SK-N-DZ (cell line): ENCODE measurements around the gene ORC5.
A peak's percentile ranks its signal among the peaks of the same experiment; 100 is the strongest.

Experiments
- DNase-seq: peaks from one replicate; pipeline ENCODE4 v3.0.0-alpha.2; 2015; ENCODE audit warnings: low spot score

ORC5 gene

DNA sequence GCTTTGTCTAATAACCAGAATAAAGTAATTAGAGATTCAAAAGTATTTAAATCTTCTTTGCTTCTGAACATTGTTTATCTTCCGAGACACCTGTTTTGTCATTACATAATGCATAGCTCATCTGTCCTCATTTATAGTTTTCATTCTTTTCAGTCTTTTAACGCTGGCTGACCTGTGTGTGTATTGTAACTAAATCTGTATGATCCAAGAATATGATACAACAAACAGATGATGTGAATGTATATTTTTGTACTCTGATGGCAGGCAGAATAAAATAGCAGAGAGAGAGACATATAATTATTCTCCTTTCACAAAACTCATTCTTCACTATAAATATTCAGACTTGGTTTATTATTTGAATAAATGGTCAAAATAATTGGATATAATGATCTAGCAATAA lies 80.6 kb downstream of the ORC5 start:
- DNase-seq = no peak

GRCh38 chr7:104126411-104126841 lies 81.4 kb downstream of the ORC5 start:
- peak; percentile 62 for DNase-seq

DNA sequence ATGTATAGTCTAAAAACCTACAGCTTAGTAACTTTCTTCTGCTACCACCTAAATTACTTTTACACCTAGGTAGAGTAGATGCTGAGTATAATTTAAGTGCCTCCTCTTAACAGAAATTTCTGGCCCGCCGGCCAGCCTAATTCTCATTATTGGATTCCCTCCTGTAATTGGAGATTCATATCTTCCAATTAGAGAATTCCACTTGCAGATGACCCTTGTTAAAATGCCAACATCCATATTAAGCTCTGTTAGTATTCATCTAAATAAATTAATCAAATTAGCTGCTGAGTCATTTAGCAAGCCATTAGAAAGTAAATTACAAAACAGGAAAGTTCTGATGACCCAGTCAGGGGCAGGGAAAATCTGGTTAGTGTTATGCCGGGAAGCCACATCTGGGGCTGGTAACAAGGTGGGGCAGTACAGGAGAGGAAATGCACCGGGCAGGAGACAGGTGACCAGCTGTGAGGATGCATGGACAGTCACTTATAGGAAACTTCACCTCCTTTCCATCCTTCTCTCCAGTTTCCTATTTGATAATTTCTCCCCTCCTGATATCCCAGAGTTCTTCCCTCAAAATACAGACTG lies 82.8 kb downstream of the ORC5 start:
- peak; percentile 34 for DNase-seq

GRCh38 chr7:104124469-104124868 lies 83.3 kb downstream of the ORC5 start:
- DNase-seq = peak; percentile 48

DNA sequence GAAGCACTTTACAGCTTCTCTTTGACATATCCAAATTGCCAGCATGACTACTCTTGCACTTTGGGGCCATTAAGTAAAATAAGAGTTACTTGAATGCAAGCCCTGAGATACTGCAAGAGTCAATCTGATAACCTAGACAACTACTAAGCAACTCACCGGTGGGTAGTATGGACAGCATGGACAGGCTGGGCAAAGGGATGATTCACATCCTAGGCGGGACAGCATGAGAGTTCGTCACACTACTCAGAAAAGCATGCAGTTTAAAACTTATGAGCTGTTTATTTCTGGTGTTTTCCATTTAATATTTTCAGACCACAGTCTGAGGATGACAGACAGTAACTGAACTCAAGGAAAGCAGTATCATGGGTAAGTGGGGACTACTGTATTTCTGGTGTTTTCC lies 84.0 kb downstream of the ORC5 start:
- DNase-seq = no peak

DNA sequence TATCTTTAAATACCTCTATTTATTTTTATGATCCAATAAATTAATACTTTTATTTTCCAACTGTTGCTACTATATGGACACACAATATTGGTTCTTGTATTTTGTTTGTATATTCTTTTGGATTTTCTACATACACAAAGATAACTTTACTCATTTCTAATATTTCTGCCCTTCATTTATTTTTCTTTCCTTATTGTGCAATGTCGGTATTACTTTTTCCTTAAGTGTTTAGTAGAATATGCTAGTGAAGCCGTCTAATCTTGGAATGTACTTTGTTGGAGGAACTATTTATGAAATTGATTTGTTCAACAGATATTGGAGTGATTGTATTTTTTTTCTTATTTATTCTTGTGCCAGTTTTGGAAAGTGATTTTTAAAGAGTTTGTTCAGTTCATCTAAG lies 94.0 kb downstream of the ORC5 start:
- no peak for DNase-seq

DNA sequence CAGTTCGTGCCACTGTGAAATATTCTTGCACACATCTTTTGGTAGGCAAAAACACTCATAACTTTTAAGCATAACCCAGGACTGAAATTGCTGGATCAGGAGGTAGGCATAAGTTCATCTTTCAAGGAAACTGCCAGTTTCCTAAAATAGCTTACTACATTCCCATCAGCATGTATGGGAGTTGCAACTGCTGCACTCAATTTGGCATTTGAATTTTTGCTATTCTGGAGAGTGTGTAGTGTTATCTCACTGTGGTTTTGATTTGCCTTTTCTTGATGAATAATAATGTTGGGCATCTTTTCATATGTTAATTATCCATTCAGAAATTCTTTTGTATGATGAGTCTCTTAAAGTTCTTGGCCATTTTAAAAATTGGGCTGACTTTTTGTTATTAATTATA lies 95.2 kb downstream of the ORC5 start:
- DNase-seq = no peak

DNA sequence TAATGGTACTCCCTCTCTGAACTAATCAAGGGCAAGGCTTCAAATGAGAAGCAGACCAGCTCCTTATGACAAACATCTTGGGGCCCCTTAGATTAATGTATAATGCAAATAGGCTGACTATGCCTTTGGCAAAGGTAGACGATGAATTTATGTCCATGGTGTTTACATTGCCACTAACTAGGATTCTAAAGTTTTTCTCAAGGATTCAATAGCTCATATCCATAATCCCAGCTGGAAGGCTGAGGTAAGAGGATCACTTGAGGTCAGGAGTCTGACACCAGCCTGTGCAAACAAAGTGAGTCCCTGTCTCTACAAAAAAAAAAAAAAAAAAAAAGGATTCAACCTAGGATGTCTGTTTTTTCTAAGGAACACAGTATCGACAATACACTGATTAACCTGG lies 96.5 kb downstream of the ORC5 start:
- no peak for DNase-seq

- DNase-seq = peak; percentile 8
These were observed 101.5 kb downstream of the ORC5 start for GRCh38 chr7:104106108-104106905.

DNA sequence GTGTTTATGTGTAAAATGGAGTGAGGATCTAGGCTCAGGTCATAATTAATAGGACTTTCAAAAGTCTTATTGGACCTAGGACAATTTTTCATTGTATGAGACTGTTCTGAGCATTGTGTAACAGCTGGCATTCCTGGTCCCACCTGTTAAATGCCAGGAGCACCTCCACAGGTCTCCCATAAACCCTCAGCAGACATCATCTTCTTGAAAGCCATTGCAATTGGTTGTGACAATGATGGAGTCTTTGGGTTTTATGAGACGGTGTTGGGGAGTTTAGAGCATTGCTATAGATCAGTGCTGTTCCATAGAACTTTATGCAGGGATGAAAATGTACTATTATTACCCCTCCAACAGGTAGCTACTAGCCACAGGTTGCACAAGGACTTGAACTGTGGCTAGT lies 108.9 kb downstream of the ORC5 start:
- DNase-seq = no peak

DNA sequence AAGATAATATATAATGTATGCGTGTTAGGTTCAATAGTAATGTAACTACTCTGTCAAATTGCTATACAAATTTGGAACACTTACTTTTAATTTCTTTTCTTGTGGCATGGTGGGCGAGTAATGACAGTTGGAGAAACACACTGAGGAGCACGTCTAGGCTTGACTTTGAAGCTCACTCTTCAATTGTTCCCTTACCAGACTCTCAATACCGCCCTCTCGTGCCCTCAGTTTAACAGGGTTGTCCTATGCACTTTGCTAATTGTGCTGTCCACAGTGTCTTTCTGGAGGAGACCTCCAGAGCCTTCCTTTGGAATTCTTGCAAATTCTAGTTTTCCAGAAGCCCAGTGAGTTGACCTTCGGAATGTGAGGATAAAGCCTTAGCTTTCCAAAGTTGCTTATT lies 111.1 kb downstream of the ORC5 start:
- DNase-seq = peak; percentile 35

DNA sequence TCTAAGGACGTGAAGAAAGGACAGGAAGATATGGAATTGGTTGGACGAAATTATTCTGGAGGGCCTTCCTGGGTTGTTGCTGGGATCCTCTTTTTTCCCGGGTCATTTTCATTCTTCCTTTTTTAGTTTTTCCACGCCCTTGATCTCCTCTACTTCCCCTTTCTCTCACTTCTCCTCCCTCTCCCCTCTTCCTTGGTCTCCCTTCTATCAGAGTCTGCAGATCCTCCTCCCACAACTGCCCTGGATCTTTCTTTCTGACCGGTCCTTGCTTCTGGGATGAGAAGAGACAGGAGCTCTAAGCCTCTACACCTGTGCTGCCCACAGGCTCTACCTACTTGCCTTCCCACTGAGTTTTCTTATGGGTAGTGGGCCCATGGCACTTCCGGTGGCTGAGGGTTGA lies 114.7 kb downstream of the ORC5 start:
- no peak for DNase-seq

DNA sequence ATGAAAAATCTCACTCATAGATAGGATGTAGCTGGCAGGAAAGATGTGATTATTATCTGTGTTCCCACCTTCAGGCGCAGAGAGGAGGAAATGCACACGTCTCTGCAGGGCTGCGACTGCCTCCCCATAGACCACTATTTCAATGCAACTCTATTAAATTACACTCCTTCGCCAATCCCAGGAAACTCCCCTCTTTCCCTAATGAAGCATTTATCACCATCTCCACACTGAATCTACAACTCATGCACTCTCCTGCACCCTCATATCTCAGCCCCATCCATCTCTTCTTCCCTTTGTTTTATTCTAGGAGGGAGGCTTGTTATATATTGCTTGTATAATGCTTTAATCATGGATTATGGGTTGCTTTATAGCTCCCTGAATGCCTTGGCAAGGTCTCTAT lies 116.6 kb downstream of the ORC5 start:
- DNase-seq = no peak

DNA sequence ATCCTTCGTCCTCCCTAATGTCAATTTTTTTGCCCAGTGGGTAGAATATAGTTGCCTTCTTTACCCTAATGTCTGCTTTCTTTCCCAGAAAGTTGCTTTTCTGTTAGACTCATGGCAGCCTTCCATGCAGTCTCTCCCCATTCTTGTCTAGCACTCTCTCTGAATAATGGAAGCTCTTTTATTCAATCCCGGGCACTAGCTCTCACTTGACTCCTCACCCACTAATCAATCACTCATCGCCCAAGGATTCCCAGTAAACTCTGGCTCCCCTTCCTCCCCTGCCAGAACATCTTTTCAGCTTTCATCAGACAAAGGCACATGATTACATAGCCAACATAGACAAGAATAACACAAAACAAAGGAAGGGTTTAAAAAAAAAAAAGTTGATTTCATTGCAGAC lies 118.2 kb downstream of the ORC5 start:
- no peak for DNase-seq

- no peak for DNase-seq
These were observed 118.8 kb downstream of the ORC5 start for GRCh38 chr7:104089061-104089460.
